WERI-Rb-1 (cell line): Measurements from ENCODE around the gene MDFI.
"Not testable (repeated sequence)": the region's sequence is repeated elsewhere in the genome, so short reads cannot be mapped to it uniquely, and the experiment has no call there.

ENCODE experiments used
- DNase-seq: peaks from one replicate; pipeline ENCODE4 v3.0.0-alpha.2; 2020
- H3K27ac ChIP-seq: fragments of 250-450 bp; sonication (Bioruptor Pico); 2 replicates; pipeline ENCODE4 v1.5.1; 2020; ENCODE audit warnings: mild to moderate bottlenecking, moderate library complexity
- H3K27me3 ChIP-seq: fragments of 250-450 bp; sonication (Bioruptor Pico); 2 replicates; pipeline ENCODE4 v1.5.1; 2021; ENCODE audit warnings: mild to moderate bottlenecking, low read depth, moderate library complexity; ENCODE audit not compliant: insufficient read depth, severe bottlenecking
- H3K36me3 ChIP-seq: fragments of 250-450 bp; sonication (Bioruptor Pico); 2 replicates; pipeline ENCODE4 v1.5.1; 2020; ENCODE audit warnings: mild to moderate bottlenecking, moderate library complexity
- H3K4me3 ChIP-seq: 2 replicates; pipeline ENCODE4 v1.5.1; 2011; ENCODE audit warnings: low read depth, mild to moderate bottlenecking, control low read depth, low read length
- H3K9me3 ChIP-seq: fragments of 250-450 bp; sonication (Bioruptor Pico); 2 replicates; pipeline ENCODE4 v1.5.1; 2021; ENCODE audit warnings: mild to moderate bottlenecking, moderate library complexity; ENCODE audit not compliant: severe bottlenecking
- TF ChIP-seq, protein P1 (sequence below): IDR thresholded peaks from 2 replicates; pipeline ENCODE4 v1.5.1; 2011; ENCODE audit warnings: low read depth, mild to moderate bottlenecking, control low read depth, inconsistent platforms, low read length

Gene MDFI

DNA sequence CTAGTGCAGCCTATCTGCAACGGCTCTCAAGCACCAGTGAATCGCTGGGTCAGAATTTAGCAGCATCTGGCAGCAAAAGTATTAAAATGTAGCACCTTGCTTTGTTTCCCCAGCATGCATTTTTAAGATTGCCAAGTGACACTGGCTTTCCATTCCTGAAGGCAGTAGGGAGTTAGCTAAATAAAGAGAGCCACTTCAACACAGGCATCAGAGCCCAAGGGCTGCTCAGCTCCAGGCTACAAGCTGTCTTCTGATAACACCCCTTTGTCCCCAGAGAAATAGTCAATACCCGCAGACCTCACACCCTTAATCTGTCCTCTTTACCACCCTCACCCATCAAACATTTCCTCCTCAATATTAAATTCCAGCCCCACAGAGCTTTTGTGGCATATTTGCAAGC is 19.7 kb upstream of the MDFI start:
- H3K36me3 ChIP-seq = no peaks in the 10 kb centered on the region
- TF ChIP-seq, protein P1, sequence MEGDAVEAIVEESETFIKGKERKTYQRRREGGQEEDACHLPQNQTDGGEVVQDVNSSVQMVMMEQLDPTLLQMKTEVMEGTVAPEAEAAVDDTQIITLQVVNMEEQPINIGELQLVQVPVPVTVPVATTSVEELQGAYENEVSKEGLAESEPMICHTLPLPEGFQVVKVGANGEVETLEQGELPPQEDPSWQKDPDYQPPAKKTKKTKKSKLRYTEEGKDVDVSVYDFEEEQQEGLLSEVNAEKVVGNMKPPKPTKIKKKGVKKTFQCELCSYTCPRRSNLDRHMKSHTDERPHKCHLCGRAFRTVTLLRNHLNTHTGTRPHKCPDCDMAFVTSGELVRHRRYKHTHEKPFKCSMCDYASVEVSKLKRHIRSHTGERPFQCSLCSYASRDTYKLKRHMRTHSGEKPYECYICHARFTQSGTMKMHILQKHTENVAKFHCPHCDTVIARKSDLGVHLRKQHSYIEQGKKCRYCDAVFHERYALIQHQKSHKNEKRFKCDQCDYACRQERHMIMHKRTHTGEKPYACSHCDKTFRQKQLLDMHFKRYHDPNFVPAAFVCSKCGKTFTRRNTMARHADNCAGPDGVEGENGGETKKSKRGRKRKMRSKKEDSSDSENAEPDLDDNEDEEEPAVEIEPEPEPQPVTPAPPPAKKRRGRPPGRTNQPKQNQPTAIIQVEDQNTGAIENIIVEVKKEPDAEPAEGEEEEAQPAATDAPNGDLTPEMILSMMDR = no peak
- no peak overlapping the region for H3K27ac ChIP-seq
- H3K27me3 ChIP-seq = no peaks in the 10 kb centered on the region
- H3K9me3 ChIP-seq = peaks cover 9% of the 10 kb centered on the region
- H3K4me3 ChIP-seq = no peak overlapping the region
- DNase-seq = no peak

GRCh38 chr6:41619193-41619592 is 19.1 kb upstream of the MDFI start:
- not testable (repeated sequence) for DNase-seq, H3K27me3 ChIP-seq, H3K27ac ChIP-seq, H3K9me3 ChIP-seq, H3K4me3 ChIP-seq, H3K36me3 ChIP-seq

GRCh38 chr6:41621367-41621766 is 16.9 kb upstream of the MDFI start:
- Histone ChIP-seq H3K4me3 (no peak overlapping the region), H3K36me3 (no peaks in the 10 kb centered on the region), H3K27me3 (no peaks in the 10 kb centered on the region), H3K27ac (no peak overlapping the region), H3K9me3 (peaks cover 5% of the 10 kb centered on the region)
- no peak for DNase-seq
- TF ChIP-seq, protein P1 = no peak

DNA sequence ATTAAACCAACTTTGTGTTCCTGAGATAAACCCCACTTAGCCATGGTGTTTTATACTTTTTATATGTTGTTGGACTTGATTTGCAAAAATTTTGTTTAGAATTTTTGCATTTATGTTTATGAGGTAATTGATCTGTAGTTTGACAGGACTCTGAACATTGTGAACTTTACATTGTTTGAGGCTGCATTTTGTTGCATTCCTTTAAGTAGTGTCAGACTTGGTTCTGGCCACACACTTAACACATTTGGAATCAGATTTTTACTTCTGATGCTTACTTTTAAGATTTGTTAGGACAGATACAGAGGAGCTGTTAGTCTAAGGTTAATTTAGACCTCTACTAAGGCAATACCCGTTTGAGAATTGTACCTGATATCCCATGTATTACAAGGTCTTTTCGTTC is 16.5 kb upstream of the MDFI start:
- peaks cover 5% of the 10 kb centered on the region for H3K9me3 ChIP-seq
- no peaks in the 10 kb centered on the region for H3K27me3 ChIP-seq
- TF ChIP-seq, protein P1 = no peak
- no peak for DNase-seq
- H3K27ac ChIP-seq = no peak overlapping the region
- H3K4me3 ChIP-seq = no peak overlapping the region
- no peaks in the 10 kb centered on the region for H3K36me3 ChIP-seq

DNA sequence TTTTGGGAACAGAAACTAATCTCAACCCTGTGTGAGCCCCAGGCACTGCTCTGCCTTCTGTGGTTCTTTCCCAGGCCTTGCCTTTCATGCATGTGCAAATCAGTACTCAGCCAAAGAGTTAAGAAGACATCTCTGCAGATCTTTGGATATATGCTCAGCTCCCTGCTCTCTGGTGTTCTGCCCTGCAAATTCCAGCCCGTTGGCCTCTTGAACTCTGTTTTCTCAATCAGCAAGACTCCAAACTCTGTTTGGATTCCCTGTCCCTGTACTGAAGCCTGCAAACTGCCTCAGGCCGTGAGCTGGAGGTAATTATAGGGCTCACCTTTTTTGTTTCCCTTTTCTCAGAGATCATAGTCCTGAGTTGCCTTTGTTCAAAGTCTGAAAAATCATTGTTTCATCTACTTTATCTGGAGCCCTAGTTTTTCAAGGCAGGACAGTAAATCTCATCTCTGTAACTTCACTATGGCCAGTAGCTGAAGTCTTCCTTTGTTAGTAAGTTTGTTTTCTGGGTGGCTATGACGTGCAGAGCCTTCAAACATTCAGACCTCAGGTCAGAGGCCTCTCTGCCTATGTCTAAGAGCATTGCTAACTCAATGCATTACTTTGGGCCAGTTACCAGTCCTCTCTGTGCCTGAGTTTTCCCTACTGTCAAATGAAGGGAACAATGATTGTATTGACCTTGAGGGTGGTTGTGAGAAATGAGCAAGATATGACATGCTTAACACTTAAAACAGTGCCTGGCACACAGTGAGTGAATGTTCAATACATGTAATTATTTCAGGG is 15.9 kb upstream of the MDFI start:
- H3K27me3 ChIP-seq = no peaks in the 10 kb centered on the region
- no peaks in the 10 kb centered on the region for H3K36me3 ChIP-seq
- H3K27ac ChIP-seq = no peak overlapping the region
- TF ChIP-seq, protein P1 = no peak
- H3K4me3 ChIP-seq = no peak overlapping the region
- peaks cover 5% of the 10 kb centered on the region for H3K9me3 ChIP-seq
- DNase-seq = no peak

DNA sequence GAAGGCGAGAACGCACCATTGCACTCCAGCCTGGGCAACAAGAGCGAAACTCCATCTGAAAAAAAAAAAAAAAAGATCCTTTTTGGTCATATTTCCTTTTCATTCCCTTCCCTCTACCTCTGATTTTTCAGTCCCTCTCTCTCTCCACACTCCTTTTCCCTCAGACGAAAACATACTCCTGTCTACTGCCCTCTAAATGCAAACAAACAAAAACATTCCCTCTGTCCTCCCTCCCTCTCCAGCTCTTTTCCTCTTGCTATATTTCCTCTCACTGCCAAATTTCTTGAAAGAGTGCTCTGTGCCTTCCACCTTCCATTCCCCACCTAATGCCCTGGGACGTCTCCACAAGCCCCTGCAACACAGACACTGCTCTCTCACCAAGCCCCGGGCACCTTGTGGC is 14.9 kb upstream of the MDFI start:
- H3K9me3 ChIP-seq = peaks cover 5% of the 10 kb centered on the region
- no peaks in the 10 kb centered on the region for H3K36me3 ChIP-seq
- no peak for DNase-seq
- TF ChIP-seq, protein P1 = no peak
- no peak overlapping the region for H3K4me3 ChIP-seq
- H3K27me3 ChIP-seq = no peaks in the 10 kb centered on the region
- H3K27ac ChIP-seq = no peak overlapping the region
